NCI-H1930 (cell line): Measurements from ENCODE around the gene STX2.
"Not testable (repeated sequence)": the region's sequence is repeated elsewhere in the genome, so short reads cannot be mapped to it uniquely, and the experiment has no call there.

Experiments
- DNase-seq, 2 experiments: peaks; one replicate each; lab custom pipeline; 2025; lab: John Stamatoyannopoulos, UW

The STX2 gene

DNA sequence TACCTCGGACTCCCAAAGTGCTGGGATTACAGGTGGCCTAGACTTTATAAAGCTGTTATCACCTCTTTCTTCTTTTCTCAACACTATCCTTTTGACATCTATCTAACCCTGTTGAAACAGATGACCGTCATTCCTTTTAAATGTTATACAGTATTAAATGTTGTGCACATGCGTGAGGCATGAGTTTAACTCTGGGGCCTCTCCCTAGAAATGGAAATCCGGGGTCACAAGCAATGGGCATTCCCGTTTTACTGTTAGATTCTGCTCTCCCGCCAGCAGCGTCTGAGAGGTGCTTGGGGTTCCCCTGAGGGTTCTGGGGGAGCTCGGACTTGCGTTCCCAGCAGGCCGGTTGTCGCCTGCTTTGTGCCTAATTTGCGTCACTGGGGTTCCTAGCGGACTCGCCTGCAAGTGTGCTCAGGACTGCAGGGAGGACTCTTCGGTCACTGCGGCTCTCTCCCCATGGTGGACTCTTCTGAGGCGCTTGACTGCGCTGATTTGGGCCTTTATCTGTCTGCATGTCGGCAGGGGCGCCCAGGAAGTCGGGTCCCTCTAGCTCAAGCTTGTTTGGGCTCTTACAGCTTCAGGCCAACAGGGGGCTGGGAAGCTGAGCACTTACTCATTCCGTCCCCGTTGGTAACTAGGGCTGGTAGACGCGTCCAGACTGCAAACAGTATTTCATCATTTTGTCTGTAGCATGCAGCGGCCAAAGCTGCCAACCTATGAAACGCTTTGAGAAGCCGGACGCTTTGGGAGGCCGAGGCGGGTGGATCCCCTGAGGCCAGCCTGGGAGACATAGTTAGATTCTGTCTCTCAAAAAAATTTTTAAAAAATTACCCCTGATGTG lies 31.6 kb upstream of the STX2 start:
- peak; percentile 66 to 68 for DNase-seq

DNA sequence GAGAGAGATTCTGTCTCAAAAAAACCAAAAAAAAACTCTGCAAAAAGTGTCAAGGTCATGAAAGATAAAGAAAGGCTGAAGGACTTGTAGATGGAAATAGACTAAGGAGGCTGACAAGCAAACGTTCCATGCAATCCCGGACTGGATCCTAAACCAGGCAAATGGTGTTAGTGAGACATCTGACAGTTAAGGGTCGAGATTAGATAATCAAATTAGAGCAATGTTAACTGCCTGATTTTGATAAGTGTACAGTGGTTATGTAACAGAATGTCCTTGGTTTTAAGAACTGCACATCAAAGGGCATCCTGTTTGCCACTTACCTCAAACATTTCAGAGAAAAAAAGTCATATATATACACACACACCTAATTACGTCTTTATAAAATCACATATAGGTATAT lies 29.4 kb upstream of the STX2 start:
- DNase-seq = no peak

DNA sequence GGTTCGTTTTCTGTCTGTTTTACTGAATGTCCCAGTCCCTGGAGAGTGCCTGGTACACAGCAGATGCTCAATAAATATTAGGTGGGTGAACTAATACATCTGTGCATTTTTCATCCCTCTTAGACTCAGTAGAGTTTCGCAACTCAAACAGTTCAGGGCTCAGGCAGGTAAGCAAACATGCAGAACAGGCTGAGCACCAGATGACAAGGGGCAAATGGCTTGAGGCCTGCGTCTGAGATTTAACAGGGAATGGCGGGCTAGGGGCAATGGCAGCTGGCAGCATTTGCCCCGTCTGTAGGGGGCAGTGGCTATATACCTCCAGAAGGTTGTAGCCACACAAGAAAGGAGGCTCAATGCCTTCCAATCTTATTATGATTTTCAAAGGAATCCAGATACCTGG lies 24.2 kb upstream of the STX2 start:
- no peak for DNase-seq

DNA sequence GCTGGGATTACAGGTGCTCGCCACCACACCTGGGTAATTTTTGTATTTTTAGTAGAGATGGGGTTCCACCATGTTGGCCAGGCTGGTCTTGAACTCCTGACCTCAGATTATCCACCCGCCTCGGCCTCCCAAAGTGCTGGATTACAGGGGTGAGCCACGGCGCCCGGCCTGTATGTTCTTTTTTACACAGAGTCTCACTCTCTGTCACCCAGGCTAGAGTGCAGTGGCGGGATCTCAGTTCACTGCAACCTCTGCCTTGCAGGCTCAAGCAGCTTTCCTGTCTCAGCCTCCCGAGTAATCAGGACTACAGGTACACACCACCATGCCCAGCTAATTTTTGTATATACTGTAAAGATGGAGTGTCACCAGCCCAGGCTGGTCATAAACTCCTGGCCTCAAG lies 23.7 kb upstream of the STX2 start:
- not testable (repeated sequence) for DNase-seq

DNA sequence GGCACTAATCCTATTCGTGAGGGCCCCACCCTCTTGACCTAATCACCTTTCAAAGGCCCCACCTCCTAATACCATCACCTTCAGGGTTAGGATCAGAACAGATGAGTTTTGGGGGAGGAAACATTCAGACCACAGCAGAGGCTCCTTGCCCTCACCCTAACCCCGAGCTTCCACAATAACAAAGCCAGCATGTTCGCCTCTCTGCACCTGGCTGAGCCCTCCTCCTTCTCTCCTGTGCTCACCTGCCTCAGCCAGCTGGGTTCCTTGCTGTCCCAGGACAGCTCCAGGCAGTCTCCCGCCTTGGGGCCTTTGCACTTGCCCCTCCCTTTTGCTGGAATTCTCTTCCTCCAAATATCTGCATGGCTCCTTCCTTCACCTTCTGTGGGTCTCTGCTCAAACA lies 23.1 kb upstream of the STX2 start:
- no peak for DNase-seq

DNA sequence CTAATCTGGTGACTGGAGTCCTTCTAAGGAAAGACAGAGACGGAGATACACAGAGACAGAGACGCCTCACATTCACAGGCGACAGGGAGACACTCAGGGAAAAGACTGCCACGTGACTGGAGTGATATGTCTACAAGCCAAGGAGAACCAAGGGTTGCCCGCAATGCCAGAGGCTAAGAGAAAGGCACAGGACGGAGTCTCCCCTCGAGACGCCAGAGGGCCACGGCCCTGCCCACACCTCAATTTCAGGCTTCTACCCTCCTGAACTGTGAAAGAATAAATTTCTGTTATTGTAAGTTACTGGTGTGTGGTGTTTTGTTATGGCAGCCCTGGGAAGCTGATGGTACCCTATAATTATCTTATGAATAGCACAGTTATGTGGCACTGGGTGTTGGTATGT lies 21.3 kb upstream of the STX2 start:
- DNase-seq = no peak

DNA sequence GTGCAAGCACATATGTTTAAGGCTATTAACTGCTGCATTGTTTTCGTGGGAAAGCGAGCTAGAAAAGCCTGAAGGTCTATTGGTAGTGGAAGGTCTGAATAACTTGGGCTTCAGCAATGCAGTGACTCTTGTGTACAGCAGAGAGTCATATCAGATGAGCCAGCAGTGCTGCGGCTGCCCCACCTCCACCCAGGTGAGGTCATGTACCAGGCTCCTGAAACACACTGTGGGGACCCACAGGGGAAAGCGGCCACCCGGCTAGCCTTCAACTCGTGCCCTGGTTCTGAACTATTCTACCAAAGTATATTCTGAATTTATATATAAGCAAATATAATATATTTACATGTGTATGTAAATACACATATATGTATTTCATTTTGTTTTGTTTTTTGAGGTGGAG lies 20.1 kb upstream of the STX2 start:
- no peak for DNase-seq

DNA sequence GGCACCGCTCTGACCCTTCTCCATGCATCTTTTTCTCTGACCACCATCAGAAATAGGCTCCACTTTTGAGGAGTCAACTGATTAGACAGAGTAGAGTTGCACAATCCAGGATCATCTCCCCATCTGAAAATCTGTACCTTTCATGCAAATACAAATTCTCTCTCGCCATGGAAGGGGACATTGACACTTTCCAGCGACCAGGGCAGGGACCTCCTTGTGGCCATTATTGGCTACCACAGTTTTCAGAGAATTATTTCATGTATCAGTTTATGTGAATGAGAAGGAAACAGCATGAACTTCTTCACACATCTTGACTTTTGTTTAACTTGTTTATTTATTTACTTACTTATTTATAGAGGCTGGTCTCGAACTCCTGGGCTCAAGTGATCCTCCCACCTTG lies 19.0 kb upstream of the STX2 start:
- no peak for DNase-seq

DNA sequence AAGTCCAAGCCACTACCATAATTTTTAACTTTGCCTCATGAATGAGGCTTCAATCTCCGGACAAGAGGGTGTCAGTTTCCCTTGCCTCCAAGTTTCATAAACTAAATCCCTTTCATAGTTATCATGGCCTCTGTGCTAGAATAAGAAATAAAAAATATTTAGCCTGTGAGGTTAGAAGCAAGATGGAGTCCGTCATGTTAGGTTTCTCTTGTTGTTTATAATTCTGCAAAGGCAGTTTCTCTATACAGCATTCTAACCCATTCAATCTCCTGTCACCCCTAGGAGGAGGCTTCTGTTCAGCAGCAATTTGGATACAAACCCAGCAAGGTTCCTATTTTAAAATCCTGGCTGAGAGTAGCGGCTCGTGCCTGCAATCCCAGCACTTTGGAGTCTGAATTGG lies 17.0 kb upstream of the STX2 start:
- no peak for DNase-seq

DNA sequence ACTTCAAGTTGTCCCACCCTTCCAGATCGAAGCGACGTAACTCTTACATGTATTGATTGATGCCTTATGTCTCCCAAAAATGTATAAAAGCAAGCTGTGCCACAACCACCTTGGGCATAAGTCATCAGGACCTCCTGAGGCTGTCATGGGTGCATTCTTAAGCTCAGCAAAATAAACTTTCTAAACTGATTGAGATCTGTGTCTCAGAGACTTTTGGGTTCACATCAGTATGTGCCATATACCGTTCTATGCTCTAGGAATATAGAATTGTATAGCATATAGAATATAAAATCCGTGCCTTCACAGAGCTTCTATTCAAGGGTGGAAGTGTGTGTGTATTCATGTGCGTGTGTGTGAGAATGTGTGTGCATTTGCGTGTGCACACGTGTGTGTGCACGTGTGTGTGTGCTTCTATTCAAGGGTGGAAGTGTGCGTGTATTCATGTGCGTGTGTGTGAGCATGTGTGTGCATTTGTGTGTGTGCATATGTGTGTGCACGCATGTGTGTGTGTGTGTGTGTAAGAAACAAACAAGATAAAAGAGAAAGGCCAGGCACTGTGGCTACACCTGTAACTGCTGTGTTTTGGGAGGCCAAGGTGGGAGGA lies 11.5 kb upstream of the STX2 start:
- no peak for DNase-seq

DNA sequence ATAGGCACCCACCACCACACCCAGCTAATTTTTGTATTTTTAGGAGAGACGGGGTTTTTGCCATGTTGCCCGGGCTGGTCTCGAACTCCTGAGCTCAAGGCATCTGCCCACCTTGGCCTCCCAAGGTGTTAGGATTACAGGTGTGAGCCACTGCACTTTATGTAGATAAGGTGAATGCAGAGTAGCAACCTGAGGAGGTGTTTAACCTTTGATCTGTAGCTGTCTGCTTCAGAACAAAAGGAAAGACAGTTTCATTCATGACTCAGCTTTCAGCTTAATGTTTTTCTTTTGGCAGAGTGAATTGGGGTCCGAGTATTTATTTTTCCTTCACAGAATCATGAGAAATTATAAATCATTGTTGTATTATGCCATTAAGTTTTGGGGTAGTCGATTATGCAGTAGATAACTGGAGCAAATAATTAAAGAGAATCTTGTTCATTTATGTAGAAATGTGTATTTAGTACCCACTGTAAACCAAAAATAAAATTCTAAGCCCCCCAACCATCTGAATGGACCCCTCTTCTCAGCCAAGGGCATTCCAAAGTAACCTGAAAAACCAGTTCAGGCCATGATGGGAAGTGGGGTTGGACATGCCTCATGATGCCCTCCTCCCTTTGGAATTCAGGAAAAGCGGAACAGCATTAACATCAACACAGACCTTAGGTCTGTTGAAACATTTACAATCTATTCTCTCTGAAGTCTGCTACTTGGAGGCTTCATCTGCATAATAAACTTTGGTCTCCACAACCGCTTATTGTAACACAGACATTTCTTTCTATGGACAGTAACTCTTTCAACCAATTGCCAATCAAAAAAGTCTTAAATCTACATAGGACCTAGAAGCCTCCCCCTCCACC lies 10.7 kb upstream of the STX2 start:
- DNase-seq = no peak

DNA sequence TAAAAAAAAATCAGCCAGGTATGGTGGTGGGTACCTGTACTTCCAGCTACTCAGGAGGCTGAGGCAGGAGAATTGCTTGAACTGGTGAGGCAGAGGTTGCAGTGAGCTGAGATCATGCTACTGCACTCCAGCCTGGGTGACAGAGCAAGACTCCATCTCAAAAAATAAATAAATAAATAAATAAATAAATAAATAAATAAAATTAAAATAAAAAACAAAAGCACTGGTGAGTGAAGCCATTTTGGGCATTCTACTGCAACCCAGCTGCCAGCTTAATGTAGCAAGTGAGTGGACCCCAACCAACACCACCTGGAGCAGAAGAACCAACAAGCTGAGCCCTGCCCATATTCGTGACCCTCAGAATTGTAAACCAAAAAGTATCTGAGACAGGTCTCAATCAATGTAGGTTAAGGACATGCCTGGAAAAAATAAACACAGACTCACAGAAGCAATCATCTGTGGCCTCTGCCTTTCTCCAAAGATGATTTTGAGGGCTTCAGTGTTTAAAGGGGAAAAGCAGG lies 9.8 kb upstream of the STX2 start:
- DNase-seq = not testable (repeated sequence)

DNA sequence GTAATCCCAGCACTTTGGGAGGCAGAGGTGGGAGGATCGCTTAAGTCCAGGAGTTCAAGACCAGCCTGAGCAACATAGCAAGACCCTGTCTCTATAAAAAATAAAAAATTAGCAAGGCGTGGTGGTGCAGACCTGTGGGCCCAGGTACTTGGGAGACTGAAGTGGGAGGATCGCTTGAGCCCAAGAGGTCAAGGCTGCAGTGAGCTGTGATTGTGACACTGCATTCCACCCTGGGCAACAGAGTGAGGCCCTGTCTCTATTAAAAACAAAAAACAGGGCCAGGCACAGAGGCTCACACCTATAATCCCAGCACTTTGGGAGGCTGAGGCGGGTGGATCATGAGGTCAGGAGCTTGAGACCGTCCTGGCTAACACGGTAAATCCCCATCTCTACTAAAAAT lies 9.1 kb upstream of the STX2 start:
- DNase-seq = not testable (repeated sequence)

DNA sequence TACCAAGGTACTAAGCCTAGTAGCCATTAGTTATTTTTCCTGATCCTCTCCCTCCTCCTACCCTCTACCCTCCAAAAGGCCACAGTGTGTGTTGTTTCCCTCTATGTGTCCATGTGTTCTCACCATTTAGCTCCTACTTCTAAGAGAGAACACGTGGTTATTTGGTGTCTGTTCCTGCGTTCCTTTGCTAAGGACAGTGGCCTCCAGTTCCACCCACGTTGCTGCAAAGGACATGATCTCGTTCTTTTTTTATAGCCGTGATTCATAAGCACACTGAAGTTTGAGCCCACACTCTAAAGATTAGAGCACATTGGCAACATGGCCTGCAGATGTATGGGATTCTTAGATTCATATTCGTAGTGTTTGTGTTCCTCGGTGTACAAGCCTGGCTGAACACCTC lies 8.1 kb upstream of the STX2 start:
- no peak for DNase-seq

DNA sequence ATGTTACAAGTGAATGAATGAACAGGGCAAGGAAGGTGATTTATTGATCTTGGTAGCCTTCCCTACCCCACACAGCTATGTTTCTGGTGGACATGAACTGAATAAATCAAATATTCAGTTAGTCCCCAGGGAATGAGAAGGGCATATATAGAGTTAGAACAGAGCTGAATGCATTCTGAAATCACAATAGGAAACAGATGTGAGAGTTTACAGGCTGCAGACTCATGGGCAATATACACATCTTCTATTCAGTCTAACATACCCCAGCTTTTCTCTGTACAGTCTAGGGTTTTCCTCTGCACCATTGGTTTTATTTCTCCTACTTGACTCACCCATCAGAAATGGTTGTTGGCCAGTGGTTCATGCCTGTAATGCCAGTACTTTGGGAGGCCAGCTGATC lies 7.3 kb upstream of the STX2 start:
- DNase-seq = no peak

DNA sequence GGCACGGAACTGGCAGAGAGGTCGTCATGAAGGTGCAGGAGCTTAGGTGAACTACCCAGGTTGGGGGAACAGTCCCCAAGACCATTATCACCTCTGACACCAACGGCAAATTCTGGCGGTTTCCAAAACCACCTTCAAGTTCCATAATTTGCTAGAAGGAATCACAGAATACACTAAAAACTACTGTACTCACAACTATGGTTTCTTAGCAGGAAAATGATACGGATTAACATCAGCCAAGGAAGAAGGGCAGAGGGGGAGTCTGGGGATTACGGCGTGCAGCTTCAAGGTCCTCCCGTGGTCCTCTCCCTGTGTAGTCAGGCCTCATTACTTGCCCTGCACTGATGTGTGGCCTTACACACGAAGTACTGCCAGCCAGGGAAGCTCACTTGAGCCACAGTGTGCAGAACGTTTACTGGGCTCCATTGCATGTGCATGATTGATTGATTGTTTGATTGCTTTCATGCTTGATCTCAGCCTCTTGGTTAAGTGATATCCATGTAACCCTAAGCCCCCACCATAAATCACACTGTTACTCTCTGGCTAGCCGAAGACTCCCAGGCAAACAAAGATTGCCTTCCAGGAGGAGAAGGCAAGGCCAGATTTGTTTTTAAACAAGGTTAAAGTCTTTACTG lies 837 bp upstream of the STX2 start:
- no peak for DNase-seq

DNA sequence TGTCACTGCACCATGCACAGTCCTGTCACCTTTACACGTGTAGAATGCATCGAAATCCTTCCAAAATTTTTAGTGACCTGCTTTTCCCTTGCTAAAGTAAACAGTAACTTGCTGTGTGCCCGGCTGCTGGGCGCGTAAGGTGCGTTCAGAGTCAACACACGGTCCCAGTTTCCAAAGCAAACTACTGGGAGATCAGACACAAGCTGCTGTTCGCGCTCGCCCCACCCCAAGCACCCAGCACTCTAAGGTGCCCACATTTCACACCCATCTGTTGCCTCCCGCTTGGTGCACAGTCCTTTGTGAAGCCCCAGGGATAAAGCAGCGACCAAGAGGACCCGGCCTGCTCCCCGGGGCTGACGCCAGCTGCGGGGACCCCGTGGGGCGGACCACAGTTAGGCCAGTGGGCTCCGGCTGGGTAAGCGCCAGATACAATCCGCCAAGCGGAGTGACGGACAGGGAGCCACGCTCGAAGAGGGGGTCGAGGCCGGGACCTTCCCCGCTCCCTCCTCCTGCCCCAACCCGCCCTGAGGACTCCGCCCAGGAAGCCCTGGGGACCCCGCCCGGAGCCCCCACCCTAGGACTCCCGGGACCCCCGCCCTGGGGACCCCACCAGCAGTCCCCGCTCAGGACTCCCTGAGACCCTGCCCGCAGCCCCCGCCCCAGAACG lies 633 bp downstream of the STX2 start:
- no peak for DNase-seq

DNA sequence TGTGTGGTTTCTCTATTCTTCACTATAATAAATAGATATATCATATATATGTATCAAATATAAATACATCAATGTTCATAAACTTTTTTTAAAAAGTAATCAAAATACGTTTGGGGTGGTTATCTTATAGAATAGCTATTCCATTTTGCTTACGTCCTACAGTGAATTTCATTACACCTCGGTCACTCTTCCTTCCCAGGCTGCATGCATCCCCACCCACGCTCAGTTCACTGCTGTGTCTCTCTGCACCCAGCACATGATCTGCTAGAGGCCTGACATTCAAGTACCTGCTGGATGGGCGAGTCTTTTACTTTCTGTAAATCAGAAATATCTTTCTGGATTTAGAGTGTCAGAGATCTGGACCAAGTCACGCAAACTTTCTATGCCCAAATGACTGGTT lies 3.6 kb downstream of the STX2 start:
- DNase-seq = no peak

DNA sequence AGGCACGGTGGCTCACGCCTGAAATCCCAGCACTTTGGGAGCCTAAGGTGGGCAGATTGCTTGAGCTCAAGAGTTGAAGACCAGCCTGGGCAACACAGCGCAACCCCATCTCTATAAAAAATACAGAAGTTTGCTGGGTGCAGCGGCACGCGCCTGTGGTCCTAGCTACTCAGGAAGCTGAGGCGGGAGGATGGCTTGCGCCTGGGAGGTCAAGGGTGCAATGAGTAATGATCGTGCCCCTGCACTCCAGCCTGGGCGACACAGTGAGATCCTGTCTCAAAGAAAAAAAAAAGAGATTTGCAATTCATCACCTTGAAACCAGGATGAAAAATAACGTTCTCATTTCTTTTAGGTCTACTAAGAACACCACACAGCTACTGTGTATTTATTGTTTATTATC lies 4.0 kb downstream of the STX2 start:
- DNase-seq = no peak

DNA sequence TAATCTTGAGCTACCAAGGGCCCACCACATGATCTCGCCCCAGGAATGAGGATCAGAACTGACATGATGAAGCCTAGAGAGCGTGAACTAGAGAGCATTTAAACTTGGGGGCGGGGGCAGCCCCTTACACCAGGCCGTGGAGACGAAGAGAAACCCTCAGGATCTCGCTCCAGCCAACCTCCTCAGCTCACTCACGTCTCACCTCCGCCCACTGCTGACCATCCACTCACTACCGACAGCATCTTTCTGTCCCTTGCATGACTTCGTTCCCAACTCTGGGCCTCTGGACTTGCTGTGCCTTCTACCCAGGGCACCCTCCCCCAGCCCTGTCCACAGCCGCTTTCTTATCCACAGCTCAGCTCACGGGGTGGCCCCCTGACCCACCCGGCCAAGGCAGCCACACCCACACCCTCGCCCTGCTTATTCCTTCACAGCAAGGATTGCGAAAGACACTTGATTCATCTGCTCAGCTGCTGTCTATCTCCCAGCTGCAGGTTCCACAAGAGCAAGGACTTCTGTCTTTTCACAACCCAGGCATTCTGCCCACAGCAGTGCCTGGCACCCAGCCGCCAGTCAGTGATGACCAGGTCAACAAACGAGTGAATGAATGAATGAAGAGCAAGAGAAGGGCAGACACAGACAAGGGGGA lies 6.4 kb downstream of the STX2 start:
- no peak for DNase-seq

DNA sequence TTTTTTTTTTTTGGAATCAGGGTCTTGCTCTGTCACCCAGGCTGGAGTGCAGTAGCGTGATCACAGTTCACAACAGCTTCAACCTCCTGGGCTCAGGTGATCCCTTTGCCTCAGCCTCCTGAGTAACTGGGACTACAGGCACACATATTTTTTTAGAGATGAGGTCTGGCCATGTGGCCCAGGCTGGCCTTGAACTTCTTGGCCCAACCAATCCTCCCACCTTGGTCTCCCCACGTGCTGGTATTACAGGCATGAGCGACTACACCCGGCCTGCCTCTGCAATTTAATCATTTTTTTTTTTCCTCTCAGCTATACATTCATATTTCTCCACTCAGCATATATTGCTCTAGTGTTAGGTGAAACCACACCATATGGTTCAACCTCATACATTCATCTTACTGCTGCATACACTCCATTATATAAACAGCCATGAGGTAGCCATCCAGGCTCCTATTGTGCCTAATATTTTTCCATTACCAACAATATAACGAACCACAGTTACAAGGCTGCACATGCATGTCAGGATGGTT lies 7.1 kb downstream of the STX2 start:
- DNase-seq = no peak
